Endothelial cell of umbilical vein (primary cell): ENCODE data around the gene MALL. TPM values are rescaled to one million over a fixed set of nuclear protein-coding genes. Genes with fewer than 3 reads are reported as not detected.
"Not testable (repeated sequence)": the region's sequence is repeated elsewhere in the genome, so short reads cannot be mapped to it uniquely, and the experiment has no call there.

Source experiments
- BruUV-seq: library from RNA; stranded (reverse); fragments of 400-500 nt; replicated peaks from 2 replicates; lab custom pipeline; 2021; lab: Mats Ljungman, UMichigan
- CTCF ChIA-PET: fragments of 300-600, 350-600 bp; sonication (Branson Sonifier 250); formaldehyde crosslinking; loops from one replicate; lab custom pipeline; 2021; ENCODE audit warnings: antibody characterized with exemption, inconsistent platforms; lab: Charles Lee
- POLR2A ChIA-PET: fragments of 300-600, 350-600 bp; sonication (Branson Sonifier 250); formaldehyde crosslinking; loops from one replicate; lab custom pipeline; 2021; ENCODE audit warnings: antibody characterized with exemption, inconsistent platforms; lab: Charles Lee
- DNase-seq: peaks from one replicate; pipeline ENCODE4 v3.0.0-alpha.2; 2011; ENCODE audit warnings: low read depth, low spot score
- FAIRE-seq: peaks from 2 replicates; lab custom pipeline; 2011; peaks lifted over from hg19 to GRCh38; lab: Jason Lieb, UNC
- H2AFZ ChIP-seq: 2 replicates; pipeline ENCODE4 v1.6.0; 2012; ENCODE audit warnings: low read depth, low read length, control low read depth, inconsistent platforms
- H3K27ac ChIP-seq: 2 replicates; pipeline ENCODE4 v1.5.1; 2011; ENCODE audit warnings: low read depth, mild to moderate bottlenecking, control low read depth, low read length, moderate library complexity; ENCODE audit not compliant: insufficient read depth
- H3K27me3 ChIP-seq, 2 experiments: 2 replicates each; pipeline versions ENCODE4 v1.6.0 to v1.6.1; 2011; ENCODE audit warnings: low read length in 2 of 2, mixed read lengths in 1 of 2; ENCODE audit not compliant: control insufficient read depth in 2 of 2, insufficient read depth in 2 of 2
- H3K36me3 ChIP-seq, 2 experiments: 2 replicates in 1 of 2; 3 replicates in 1 of 2; pipeline ENCODE4 v1.5.1; 2011; ENCODE audit warnings: low read length in 2 of 2, mild to moderate bottlenecking in 1 of 2, moderate library complexity in 1 of 2; ENCODE audit not compliant: control insufficient read depth in 2 of 2, insufficient read depth in 2 of 2; ENCODE audit errors: extremely low read depth in 1 of 2
- H3K4me1 ChIP-seq: 3 replicates; pipeline ENCODE4 v1.5.1; 2011; ENCODE audit warnings: mild to moderate bottlenecking, low read length; ENCODE audit not compliant: control insufficient read depth, insufficient read depth; ENCODE audit errors: extremely low read depth
- H3K4me2 ChIP-seq: 2 replicates; pipeline ENCODE4 v1.6.1; 2011; ENCODE audit warnings: low read length, control low read depth, mixed read lengths; ENCODE audit not compliant: insufficient read depth
- H3K4me3 ChIP-seq, 3 experiments: fragments of 200-600 bp in 1 of 3; sonication (generic), shearing (Covaris generic) in 1 of 3; replicated peaks in 1 of 3; 2 replicates each; pipeline ENCODE4 v1.5.1; 2011 to 2016; ENCODE audit warnings: control low read depth in 3 of 3, low read length in 3 of 3, mild to moderate bottlenecking in 2 of 3, inconsistent platforms in 1 of 3, low read depth in 1 of 3, moderate library complexity in 1 of 3; ENCODE audit not compliant: insufficient read depth in 1 of 3
- H3K79me2 ChIP-seq: 2 replicates; pipeline ENCODE4 v1.6.0; 2012; ENCODE audit warnings: low read length, inconsistent platforms; ENCODE audit not compliant: control insufficient read depth, insufficient read depth
- H3K9ac ChIP-seq: replicated peaks from 2 replicates; pipeline ENCODE3; 2011; ENCODE audit warnings: low read length, control low read depth; ENCODE audit not compliant: insufficient read depth; ENCODE audit errors: extremely low read depth
- H3K9me1 ChIP-seq: replicated peaks from 3 replicates; pipeline ENCODE4 v1.6.0; 2011; ENCODE audit warnings: mild to moderate bottlenecking, low read length; ENCODE audit not compliant: control insufficient read depth, insufficient read depth; ENCODE audit errors: extremely low read depth
- H3K9me3 ChIP-seq: replicated peaks from 2 replicates; pipeline ENCODE4 v1.5.1; 2012; ENCODE audit warnings: low read length, inconsistent platforms; ENCODE audit not compliant: control insufficient read depth, insufficient read depth
- H4K20me1 ChIP-seq: replicated peaks from 2 replicates; pipeline ENCODE3; 2011; ENCODE audit warnings: mild to moderate bottlenecking, low read length; ENCODE audit not compliant: control insufficient read depth, insufficient read depth; ENCODE audit errors: extremely low read depth
- CTCF ChIP-seq, 2 donors: IDR thresholded peaks; 1 replicate in 1 of 2; 2 replicates in 1 of 2; pipeline ENCODE4 v1.5.1; 2011; ENCODE audit warnings: low read length in 2 of 2, mild to moderate bottlenecking in 2 of 2, moderate library complexity in 2 of 2, control low read depth in 1 of 2, inconsistent platforms in 1 of 2, low read depth in 1 of 2; ENCODE audit not compliant: insufficient read depth in 1 of 2; ENCODE audit errors: extremely low read depth in 1 of 2
- EZH2 ChIP-seq: IDR thresholded peaks from 2 replicates; pipeline ENCODE4 v1.6.1; 2012; ENCODE audit warnings: borderline replicate concordance, low read depth, mild to moderate bottlenecking, moderate library complexity, low read length, inconsistent platforms; ENCODE audit not compliant: severe bottlenecking
- FOS ChIP-seq: IDR thresholded peaks from 2 replicates; pipeline ENCODE4 v1.6.1; 2011; ENCODE audit warnings: mild to moderate bottlenecking, low read length, moderate library complexity, borderline replicate concordance; ENCODE audit not compliant: insufficient read depth
- GATA2 ChIP-seq: IDR thresholded peaks from 2 replicates; pipeline ENCODE4 v1.7.0; 2011; ENCODE audit warnings: low read depth, mild to moderate bottlenecking, moderate library complexity, mixed read lengths, low read length; ENCODE audit not compliant: insufficient read length, insufficient read depth
- JUN ChIP-seq: IDR thresholded peaks from 2 replicates; pipeline ENCODE4 v1.6.1; 2011; ENCODE audit warnings: borderline replicate concordance, low read depth; ENCODE audit not compliant: insufficient read length, insufficient read depth
- MAX ChIP-seq: IDR thresholded peaks from 2 replicates; pipeline ENCODE4 v1.6.1; 2011; ENCODE audit not compliant: insufficient read depth, insufficient read length
- MYC ChIP-seq: IDR thresholded peaks from one replicate; pipeline ENCODE4 v1.6.1; 2011; ENCODE audit warnings: mild to moderate bottlenecking, low read depth, low read length
- POLR2A ChIP-seq: IDR thresholded peaks from 2 replicates; pipeline ENCODE4 v1.6.1; 2012; ENCODE audit warnings: low read depth, mild to moderate bottlenecking, control low read depth, low read length
- POLR2AphosphoS5 ChIP-seq: IDR thresholded peaks from 2 replicates; pipeline ENCODE4 v1.6.1; 2012; ENCODE audit warnings: low read depth, mild to moderate bottlenecking, control low read depth, low read length, moderate library complexity; ENCODE audit not compliant: insufficient read depth
- dilution Hi-C: fragments of 300-500 bp; cut with MboI; formaldehyde crosslinking; loops from one replicate; pipeline ENCODE4 v1.15.0; 2019; ENCODE audit warnings: low sequenced_read_pairs; ENCODE audit not compliant: extremely low pct_ligation_motif_present
- intact Hi-C: fragments of 100-400 bp; cut with micrococcal nuclease; formaldehyde crosslinking; loops from one replicate; pipeline ENCODE4 v1.10.0; 2022
- polyA plus RNA-seq, 4 experiments: library from polyadenylated mRNA; depleted of rRNA in 3 of 4; stranded (reverse) in 3 of 4; unstranded in 1 of 4; fragments of >200 nt; gene quantifications; 2 replicates each; pipeline versions ENCODE4 v1.2.1 to v1.2.3, GENCODE V29; 2011 to 2012; ENCODE audit warnings: missing spikeins in 1 of 4
- total RNA-seq: library from RNA; stranded (reverse); gene quantifications from 2 replicates; pipeline ENCODE4 v1.2.3, GENCODE V29; 2021

Gene MALL
- total and polyA plus RNA-seq, 2 donors (not counting 3 experiments of a cell fraction or from before 2014, with no cell fraction given): 31.5 to 114 TPM

- DNase-seq, H4K20me1 ChIP-seq, H3K9me3 ChIP-seq, H3K27ac ChIP-seq, H3K36me3 ChIP-seq, FAIRE-seq, POLR2A ChIA-PET, H3K27me3 ChIP-seq, H3K4me2 ChIP-seq, BruUV-seq, H2AFZ ChIP-seq, H3K9me1 ChIP-seq, dilution Hi-C loops, H3K4me3 ChIP-seq, H3K9ac ChIP-seq: not testable (repeated sequence)
- intact Hi-C loops: loop anchor here (1.0 kb wide), 1 partner anchor 8 kb away; no protein-coding TSS in a partner anchor
- Histone ChIP-seq H3K79me2 (peaks cover 77% of the 10 kb centered on the region), H3K4me1 (peaks cover 50% of the 10 kb centered on the region)
- CTCF ChIA-PET: interaction anchor here (0.9 to 1.0 kb wide), 2 partner anchors 11 to 48 kb away, joined by 3 to 4 read pairs; no protein-coding TSS in a partner anchor
These were observed 7.3 kb downstream of the MALL start for GRCh38 chr2:110108291-110108690.

- Histone ChIP-seq H3K4me1 (peaks cover 59% of the 10 kb centered on the region), H3K9me3 (no peaks in the 10 kb centered on the region), H3K9ac (no peak overlapping the region), H3K9me1 (no peaks in the 10 kb centered on the region), H3K27ac (peak overlapping the region; percentile 95), H3K79me2 (peaks cover 71% of the 10 kb centered on the region), H3K27me3 (no peaks in the 10 kb centered on the region), H3K4me3 (no peak overlapping the region), H4K20me1 (no peaks in the 10 kb centered on the region), H3K36me3 (peaks cover 0 to 6% of the 10 kb centered on the region in 2 experiments), H3K4me2 (no peak overlapping the region), H2AFZ (no peak overlapping the region)
- dilution Hi-C loops (no loop called here), intact Hi-C loops (loop anchor here (1.0 kb wide), 2 partner anchors 7 to 9 kb away; no protein-coding TSS in a partner anchor)
- FAIRE-seq (no peak), DNase-seq (no peak)
- TF ChIP-seq FOS: no peak
- no peak for TF ChIP-seq EZH2
- TF ChIP-seq GATA2: no peak
- no peak for TF ChIP-seq POLR2AphosphoS5
- no peak for TF ChIP-seq JUN
- TF ChIP-seq CTCF (IDR thresholded peaks at IDR 0.05; ENCODE audit: extremely low read depth in 1 of 2, insufficient read depth in 1 of 2, low read depth in 1 of 2, low read length in 2 of 2): no peak
- TF ChIP-seq MAX: no peak
- TF ChIP-seq MYC: no peak
- TF ChIP-seq POLR2A: no peak
- no TSS peak for BruUV-seq
- POLR2A ChIA-PET: interaction anchor here (0.6 kb wide), 1 partner anchor 12 kb away, joined by 3 read pairs; no protein-coding TSS in a partner anchor
- CTCF ChIA-PET: interaction anchor here (0.9 to 2.5 kb wide), 3 partner anchors 8 to 49 kb away, joined by 4 to 51 read pairs (median 23); partner anchors contain the start of gene MALL
These were observed 8.2 kb downstream of the MALL start for GRCh38 chr2:110107092-110108079.
